ENCODE results near the gene BTNL9.
"Not testable (repeated sequence)": the region's sequence is repeated elsewhere in the genome, so short reads cannot be mapped to it uniquely, and the experiment has no call there.

- TF ChIP-seq CTCF (conservative IDR thresholded peaks at IDR 0.05; ENCODE audit: low read depth, low read length); EZH2phosphoT487 (IDR thresholded peaks at IDR 0.05; ENCODE audit: borderline replicate concordance, low read length): not testable (repeated sequence)
Measured at GRCh38 chr5:181095162-181095561, 55.1 kb downstream of the BTNL9 start.

Measured in PC-3 (cell line).